ENCODE results near the gene MAST2. TPM values are rescaled to one million over a fixed set of nuclear protein-coding genes. Genes with fewer than 3 reads are reported as not detected.
"Not testable (repeated sequence)": the region's sequence is repeated elsewhere in the genome, so short reads cannot be mapped to it uniquely, and the experiment has no call there.

Gene MAST2
- total RNA-seq, 2 experiments from 2014 or later = 25.7 to 27.9 TPM

DNA sequence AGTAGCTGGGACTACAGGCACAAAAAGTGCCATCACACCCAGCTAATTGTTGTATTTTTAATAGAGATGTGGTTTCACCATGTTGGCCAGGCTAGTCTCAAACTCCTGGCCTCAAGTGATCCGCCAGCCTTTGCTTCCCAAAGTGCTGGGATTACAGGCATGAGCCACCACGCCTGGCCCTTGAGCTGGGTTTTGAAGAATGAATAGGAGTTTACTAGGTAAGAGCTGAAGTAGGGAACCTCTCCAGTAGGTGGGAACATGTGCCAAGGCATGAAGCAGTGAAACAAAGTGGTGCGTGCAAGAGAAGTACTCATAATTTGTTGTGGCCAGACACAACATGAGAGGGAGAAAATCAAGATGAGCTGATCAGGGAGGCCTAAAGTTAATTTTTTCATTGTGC, 55.8 kb downstream of the MAST2 start:
- DNase-seq (no peak), ATAC-seq (no peak)
- Mint-ChIP-seq H3K36me3 (ENCODE audit: low read depth) (peaks cover 4% of the 10 kb centered on the region), H3K9me3 (ENCODE audit: insufficient read depth) (no peaks in the 10 kb centered on the region), H3K27me3 (ENCODE audit: low read depth) (no peaks in the 10 kb centered on the region), H3K27ac (no peak overlapping the region), H3K4me1 (ENCODE audit: low read depth) (peaks cover 10% of the 10 kb centered on the region), H3K4me3 (no peak overlapping the region)
- CTCF ChIA-PET = interaction anchor here (0.6 kb wide), 1 partner anchor 18 kb away, joined by 3 read pairs; no protein-coding TSS in a partner anchor
- POLR2A ChIA-PET = no interaction called here

DNA sequence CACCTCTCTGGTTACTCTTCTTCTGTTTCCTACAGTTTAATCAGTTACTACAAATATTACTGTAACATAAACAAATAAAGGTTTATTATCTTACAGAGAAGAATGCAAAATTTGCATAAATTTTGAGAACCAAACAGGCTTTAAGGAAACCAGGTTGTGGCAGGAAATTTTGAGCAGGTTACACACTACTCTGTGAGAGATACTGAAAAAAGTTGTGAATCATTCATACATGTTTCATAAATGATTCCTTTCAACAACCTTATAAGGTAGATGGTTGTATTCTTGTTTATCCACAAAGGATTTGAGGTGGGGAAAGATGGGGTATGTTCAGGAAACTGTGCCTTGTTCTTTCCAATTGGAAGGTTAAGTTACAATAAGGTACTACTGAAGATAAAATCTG, 58.6 kb downstream of the MAST2 start:
- no peak overlapping the region for H3K4me3 Mint-ChIP-seq
- H3K36me3 Mint-ChIP-seq (ENCODE audit: low read depth) = peaks cover 4% of the 10 kb centered on the region
- peaks cover 10% of the 10 kb centered on the region for H3K4me1 Mint-ChIP-seq (ENCODE audit: low read depth)
- CTCF ChIA-PET = no interaction called here
- H3K27me3 Mint-ChIP-seq (ENCODE audit: low read depth) = no peaks in the 10 kb centered on the region
- DNase-seq = no peak
- no peak for ATAC-seq
- no peak overlapping the region for H3K27ac Mint-ChIP-seq
- H3K9me3 Mint-ChIP-seq (ENCODE audit: insufficient read depth) = no peaks in the 10 kb centered on the region
- POLR2A ChIA-PET = interaction anchor here (1.1 kb wide), 1 partner anchor 57 kb away, joined by 3 read pairs; no protein-coding TSS in a partner anchor

DNA sequence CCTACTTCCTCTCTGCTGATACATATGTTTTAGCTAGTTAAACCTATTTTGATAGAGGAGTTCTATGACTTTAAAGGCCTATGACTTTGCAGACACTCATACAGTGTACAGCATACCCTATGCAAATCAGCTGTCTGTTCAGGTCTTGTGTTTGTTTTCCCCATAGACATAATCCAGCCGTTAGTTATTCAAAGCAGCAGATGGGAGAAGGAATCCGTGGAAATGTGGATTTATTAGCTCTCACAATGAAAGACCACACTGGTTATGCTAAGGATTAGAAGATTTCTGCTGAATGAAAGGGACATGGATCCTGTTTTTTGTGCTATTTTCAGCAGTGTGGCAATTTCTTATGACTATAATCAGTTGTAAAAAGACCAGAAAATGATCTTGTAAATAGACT, 59.8 kb downstream of the MAST2 start:
- Mint-ChIP-seq H3K27me3 (ENCODE audit: low read depth) (no peaks in the 10 kb centered on the region), H3K27ac (no peak overlapping the region), H3K36me3 (ENCODE audit: low read depth) (no peaks in the 10 kb centered on the region), H3K4me1 (ENCODE audit: low read depth) (peaks cover 10% of the 10 kb centered on the region), H3K9me3 (ENCODE audit: insufficient read depth) (no peaks in the 10 kb centered on the region), H3K4me3 (no peak overlapping the region)
- ATAC-seq (no peak), DNase-seq (no peak)
- POLR2A ChIA-PET = no interaction called here
- CTCF ChIA-PET = interaction anchor here (0.8 kb wide), 1 partner anchor 11 kb away, joined by 3 read pairs; no protein-coding TSS in a partner anchor

DNA sequence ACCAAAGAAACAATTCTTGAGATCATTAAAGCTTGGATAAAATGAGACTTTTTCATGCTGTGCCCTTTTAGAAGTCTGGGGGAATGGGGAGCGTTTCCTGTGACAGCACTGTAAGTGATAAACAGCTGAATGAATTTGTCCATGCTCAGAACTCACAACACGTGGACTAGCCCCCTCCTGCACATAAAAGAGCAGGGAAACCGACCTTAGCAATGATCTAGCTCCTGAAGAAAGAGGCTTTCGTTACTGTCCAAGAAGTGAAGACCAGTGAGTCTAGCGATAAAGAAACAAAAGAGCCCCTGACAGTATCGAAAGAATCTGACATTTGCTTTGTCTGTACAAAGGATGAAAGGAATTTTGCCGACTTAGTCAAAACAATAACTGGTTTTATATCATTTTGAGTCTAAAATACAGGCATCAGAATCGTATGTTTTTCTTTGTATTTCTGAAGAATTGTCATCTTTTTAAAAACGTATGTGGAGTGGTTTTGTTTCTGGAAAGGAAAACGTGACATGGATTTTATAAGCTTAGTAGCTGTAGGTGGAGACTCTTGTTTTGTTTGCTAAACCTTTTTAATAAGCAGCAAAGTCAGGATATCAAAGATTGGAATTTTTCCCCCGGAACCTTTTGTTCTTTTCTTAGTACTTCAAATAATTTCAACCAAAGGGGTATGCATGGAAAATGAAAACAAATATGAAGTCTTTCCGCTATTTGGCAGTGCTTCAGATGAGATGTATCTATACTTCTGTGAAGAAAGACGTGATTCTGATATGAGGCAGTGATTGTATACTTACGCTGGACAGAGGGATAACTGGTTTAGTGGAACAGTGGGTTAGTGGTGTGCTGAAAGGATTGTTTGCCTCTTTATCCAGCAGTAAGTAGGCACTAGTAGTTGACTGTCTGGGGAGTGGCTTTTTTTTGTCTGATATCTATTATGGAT, 61.0 kb downstream of the MAST2 start:
- DNase-seq (no peak), ATAC-seq (no peak)
- no peak overlapping the region for H3K27ac Mint-ChIP-seq
- ChIA-PET CTCF (no interaction called here), POLR2A (no interaction called here)
- peaks cover 3% of the 10 kb centered on the region for H3K27me3 Mint-ChIP-seq (ENCODE audit: low read depth)
- no peaks in the 10 kb centered on the region for H3K36me3 Mint-ChIP-seq (ENCODE audit: low read depth)
- H3K4me1 Mint-ChIP-seq (ENCODE audit: low read depth) = peaks cover 10% of the 10 kb centered on the region
- H3K9me3 Mint-ChIP-seq (ENCODE audit: insufficient read depth) = no peaks in the 10 kb centered on the region
- no peak overlapping the region for H3K4me3 Mint-ChIP-seq

DNA sequence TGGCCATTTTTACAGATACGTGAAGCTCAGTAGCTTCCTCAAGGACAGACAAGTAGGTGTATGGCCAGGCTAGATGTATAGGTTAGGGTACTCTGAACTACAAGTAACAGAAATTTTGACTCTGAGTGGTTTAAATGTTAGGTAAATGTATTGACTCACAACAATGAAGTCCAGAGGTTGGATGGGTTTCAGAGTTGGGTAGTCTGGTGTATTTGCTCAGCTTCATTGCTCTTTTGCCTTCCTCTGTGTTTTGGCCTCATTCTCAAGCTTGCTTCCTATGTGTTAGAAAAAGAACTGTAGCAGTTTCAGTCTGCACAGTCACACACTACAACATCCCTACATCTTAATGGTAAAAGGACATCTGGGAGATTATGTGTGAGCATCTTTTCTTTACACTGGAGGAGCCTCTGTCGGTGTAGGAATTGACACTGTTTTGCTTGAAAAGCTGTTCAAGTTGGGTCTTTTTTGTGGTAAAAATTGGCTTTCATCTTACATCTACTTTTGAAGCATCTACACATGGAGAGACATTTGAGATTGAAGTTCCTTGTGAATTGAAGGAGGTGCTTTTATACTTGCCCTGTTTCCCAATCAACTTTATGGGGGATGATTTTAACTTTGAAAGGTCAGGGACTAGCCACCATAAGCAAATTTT, 64.4 kb downstream of the MAST2 start:
- ChIA-PET CTCF (interaction anchor here (0.6 kb wide), 2 partner anchors 12 to 20 kb away, joined by 4 read pairs; no protein-coding TSS in a partner anchor), POLR2A (no interaction called here)
- H3K27ac Mint-ChIP-seq = no peak overlapping the region
- peaks cover 1% of the 10 kb centered on the region for H3K4me1 Mint-ChIP-seq (ENCODE audit: low read depth)
- DNase-seq (no peak), ATAC-seq (no peak)
- H3K36me3 Mint-ChIP-seq (ENCODE audit: low read depth) = no peaks in the 10 kb centered on the region
- H3K9me3 Mint-ChIP-seq (ENCODE audit: insufficient read depth) = no peaks in the 10 kb centered on the region
- peaks cover 3% of the 10 kb centered on the region for H3K27me3 Mint-ChIP-seq (ENCODE audit: low read depth)
- no peak overlapping the region for H3K4me3 Mint-ChIP-seq

DNA sequence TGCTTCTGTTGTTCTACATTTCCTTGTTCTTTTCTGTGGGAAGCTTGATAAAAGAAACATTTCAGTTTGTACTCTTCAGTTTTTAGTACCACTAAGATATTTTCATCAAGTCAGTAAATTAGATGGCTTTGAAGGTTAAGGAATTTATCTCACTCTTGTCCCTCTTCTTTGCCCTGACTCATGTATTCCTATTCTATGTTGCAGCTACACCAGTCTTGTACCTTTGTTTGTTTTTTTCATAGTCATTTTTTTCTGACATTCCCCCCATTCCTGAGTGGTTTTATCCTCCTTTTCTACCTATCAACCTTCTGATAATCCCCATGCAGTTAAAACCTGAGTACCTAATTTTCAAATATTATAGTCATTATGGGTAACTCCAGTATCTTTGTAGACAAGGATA, 65.4 kb downstream of the MAST2 start:
- ChIA-PET POLR2A (no interaction called here), CTCF (no interaction called here)
- no peaks in the 10 kb centered on the region for H3K9me3 Mint-ChIP-seq (ENCODE audit: insufficient read depth)
- H3K4me1 Mint-ChIP-seq (ENCODE audit: low read depth) = no peaks in the 10 kb centered on the region
- no peak overlapping the region for H3K27ac Mint-ChIP-seq
- DNase-seq (no peak), ATAC-seq (no peak)
- no peaks in the 10 kb centered on the region for H3K36me3 Mint-ChIP-seq (ENCODE audit: low read depth)
- no peak overlapping the region for H3K4me3 Mint-ChIP-seq
- peaks cover 3% of the 10 kb centered on the region for H3K27me3 Mint-ChIP-seq (ENCODE audit: low read depth)

DNA sequence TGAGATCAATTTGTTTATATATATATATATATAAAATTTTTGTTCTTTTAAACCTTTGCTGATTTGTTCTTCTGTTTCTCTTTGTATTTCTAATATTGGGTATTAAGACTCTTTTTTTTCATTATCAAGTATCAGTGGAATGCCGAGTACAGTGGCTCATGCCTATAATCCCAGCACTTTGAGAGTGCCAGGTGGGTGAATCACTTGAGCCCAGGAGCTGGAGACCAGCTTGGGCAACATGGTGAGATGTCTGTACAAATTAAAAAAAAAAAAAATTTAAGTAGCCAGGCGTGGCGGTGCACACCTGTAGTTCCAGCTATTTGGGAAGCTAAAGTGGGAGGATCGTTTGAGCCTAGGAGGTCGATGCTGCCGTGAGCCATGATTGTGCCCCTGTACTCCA, 67.1 kb downstream of the MAST2 start:
- Mint-ChIP-seq H3K27ac (no peak overlapping the region), H3K4me1 (ENCODE audit: low read depth) (no peaks in the 10 kb centered on the region), H3K27me3 (ENCODE audit: low read depth) (peaks cover 3% of the 10 kb centered on the region), H3K4me3 (no peak overlapping the region), H3K36me3 (ENCODE audit: low read depth) (no peaks in the 10 kb centered on the region), H3K9me3 (ENCODE audit: insufficient read depth) (no peaks in the 10 kb centered on the region)
- POLR2A ChIA-PET = no interaction called here
- no peak for DNase-seq
- no peak for ATAC-seq
- CTCF ChIA-PET = interaction anchor here (1.2 kb wide), 1 partner anchor 28 kb away, joined by 3 read pairs; no protein-coding TSS in a partner anchor

DNA sequence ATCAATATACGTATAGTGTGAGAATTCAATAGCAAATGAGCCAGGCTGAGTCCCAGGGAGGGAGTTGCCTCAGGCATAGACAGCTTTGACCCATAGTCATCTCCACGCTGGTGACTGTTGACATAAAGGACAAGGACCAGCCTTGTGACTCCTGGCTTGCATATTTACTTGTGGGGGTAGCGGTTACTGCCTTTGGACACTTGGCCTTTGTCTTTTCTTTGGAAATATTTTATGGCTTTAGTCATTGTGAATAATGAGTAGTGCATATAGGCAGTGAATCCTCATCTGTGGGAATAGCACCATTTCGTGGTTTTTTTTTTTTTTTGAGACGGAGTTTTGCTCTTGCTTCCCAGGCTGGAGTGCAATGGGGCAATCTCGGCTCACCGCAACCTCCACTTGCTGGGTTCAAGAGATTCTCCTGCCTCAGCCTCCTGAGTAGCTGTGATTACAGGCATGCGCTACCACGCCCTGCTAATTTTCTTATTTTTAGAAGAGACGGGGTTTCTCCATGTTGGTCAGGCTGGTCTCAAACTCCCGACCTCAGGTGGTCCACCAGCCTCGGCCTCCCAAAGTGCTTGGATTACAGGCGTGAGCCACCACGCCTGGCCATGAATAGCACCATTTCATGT, 68.9 kb downstream of the MAST2 start:
- H3K27ac Mint-ChIP-seq; H3K27me3 Mint-ChIP-seq (ENCODE audit: low read depth); CTCF ChIA-PET; H3K4me1 Mint-ChIP-seq (ENCODE audit: low read depth); H3K9me3 Mint-ChIP-seq (ENCODE audit: insufficient read depth); DNase-seq; H3K4me3 Mint-ChIP-seq; ATAC-seq; H3K36me3 Mint-ChIP-seq (ENCODE audit: low read depth); POLR2A ChIA-PET: not testable (repeated sequence)

DNA sequence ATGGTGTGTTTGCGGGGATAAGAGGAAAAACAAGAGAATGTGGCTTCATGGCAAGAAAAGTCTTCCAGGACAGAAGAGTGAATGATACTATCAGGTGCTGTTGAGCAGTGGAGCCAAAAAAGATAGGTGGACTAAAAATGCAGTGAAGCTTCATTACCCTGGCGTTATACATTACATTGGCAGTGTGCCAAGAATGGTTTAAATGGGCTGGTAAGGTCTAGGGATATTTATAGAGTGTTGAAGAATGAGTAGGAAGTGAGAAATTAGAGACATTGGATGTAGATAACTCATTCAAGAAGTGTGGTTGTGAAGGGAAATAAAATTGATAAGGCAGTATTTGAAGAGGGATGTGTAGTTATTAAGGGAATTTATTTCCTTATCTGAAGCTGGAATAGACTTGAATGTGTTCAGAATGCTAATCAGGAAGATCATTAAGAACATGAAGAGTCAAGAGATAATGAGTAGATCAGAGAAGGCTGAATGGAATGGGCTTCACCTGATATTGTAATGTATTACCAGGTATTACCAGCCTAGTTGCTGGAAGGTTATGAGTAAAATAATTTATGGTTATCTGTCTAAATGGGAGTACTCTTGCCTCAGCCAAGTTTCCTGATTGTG, 72.7 kb downstream of the MAST2 start:
- Mint-ChIP-seq H3K4me3 (no peak overlapping the region), H3K27me3 (ENCODE audit: low read depth) (no peaks in the 10 kb centered on the region), H3K27ac (no peak overlapping the region), H3K9me3 (ENCODE audit: insufficient read depth) (no peaks in the 10 kb centered on the region), H3K36me3 (ENCODE audit: low read depth) (no peaks in the 10 kb centered on the region), H3K4me1 (ENCODE audit: low read depth) (no peaks in the 10 kb centered on the region)
- ChIA-PET CTCF (no interaction called here), POLR2A (no interaction called here)
- ATAC-seq = no peak
- DNase-seq = no peak

DNA sequence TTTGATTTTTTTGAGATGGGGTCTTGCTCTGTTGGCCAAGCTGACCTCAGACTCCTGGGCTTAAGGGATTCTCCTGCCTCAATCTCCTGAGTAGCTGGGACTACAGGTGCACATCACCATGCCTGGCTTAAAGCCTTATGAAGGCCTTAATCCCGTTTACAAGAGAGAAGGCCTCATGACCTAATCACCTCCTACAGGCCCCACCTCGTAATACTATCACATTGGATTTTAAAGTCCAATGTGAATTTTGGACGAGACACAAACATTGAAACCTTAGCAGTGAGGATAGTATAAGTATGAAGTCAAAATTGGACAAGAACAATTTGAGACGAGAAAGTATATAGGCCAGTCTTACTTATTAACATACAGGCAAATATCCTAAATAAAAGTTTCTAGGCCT, 73.9 kb downstream of the MAST2 start:
- no peaks in the 10 kb centered on the region for H3K36me3 Mint-ChIP-seq (ENCODE audit: low read depth)
- H3K4me3 Mint-ChIP-seq = no peak overlapping the region
- ATAC-seq = no peak
- ChIA-PET POLR2A (no interaction called here), CTCF (no interaction called here)
- no peaks in the 10 kb centered on the region for H3K9me3 Mint-ChIP-seq (ENCODE audit: insufficient read depth)
- DNase-seq = no peak
- no peak overlapping the region for H3K27ac Mint-ChIP-seq
- H3K4me1 Mint-ChIP-seq (ENCODE audit: low read depth) = no peaks in the 10 kb centered on the region
- H3K27me3 Mint-ChIP-seq (ENCODE audit: low read depth) = no peaks in the 10 kb centered on the region

DNA sequence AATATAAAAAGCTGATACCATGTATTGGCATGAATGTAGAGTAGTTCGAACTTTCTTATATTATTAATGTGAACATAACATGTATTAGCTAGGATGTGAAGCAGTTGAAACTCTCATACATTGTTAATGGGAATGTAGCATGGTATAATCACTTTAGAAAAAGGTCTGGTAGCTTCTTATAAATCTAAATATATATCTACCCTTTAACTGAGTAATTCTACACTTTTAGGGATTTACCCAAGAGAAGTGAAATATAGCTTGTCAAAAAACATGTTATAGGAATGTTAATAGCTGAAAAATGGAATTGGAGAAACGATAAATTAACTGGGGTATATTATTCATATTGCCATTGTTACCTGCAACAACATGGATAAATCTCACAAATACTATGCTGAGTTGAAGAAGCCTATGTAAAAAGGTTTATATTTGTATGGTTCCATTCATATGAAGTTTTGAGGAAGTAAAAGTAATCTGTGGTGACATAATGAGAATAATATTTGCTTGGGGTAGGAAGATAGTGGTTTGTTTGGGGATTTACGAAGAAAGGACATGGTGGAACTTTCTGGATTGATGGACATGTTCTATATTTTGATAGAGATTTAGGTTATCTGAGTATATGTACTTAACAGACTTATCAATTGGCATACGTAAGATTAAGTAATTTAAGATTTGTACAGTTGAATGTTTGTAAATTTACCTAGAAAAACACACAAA, 76.6 kb downstream of the MAST2 start:
- H3K27ac Mint-ChIP-seq = no peak overlapping the region
- no peak for ATAC-seq

More for the DNA sequence above, 76.6 kb downstream of the MAST2 start:
- Mint-ChIP-seq H3K4me1 (ENCODE audit: low read depth) (no peaks in the 10 kb centered on the region), H3K4me3 (no peak overlapping the region), H3K9me3 (ENCODE audit: insufficient read depth) (no peaks in the 10 kb centered on the region), H3K36me3 (ENCODE audit: low read depth) (no peaks in the 10 kb centered on the region), H3K27me3 (ENCODE audit: low read depth) (no peaks in the 10 kb centered on the region)
- DNase-seq = no peak
- ChIA-PET CTCF (interaction anchor here (1.0 to 1.1 kb wide), 2 partner anchors 13 to 310 kb away, joined by 3 to 4 read pairs; no protein-coding TSS in a partner anchor), POLR2A (no interaction called here)
